Psoas muscle (tissue), 8 donors: ENCODE measurements around the gene FBXL7. TPM values are rescaled to one million over a fixed set of nuclear protein-coding genes. Genes with fewer than 3 reads are reported as not detected.

Source experiments
- ATAC-seq, 4 donors: fragments of 200-7000 bp; cut with Tn5 transposase; one replicate each; pipeline ENCODE4 v1.9.1; 2020; ENCODE audit warnings: moderate library complexity in 3 of 4, mild to moderate bottlenecking in 2 of 4
- DNase-seq, 2 donors: peaks; one replicate each; pipeline ENCODE4 v3.0.0-alpha.2; 2020
- H3K27ac ChIP-seq: fragments of 200-600 bp; one replicate; pipeline ENCODE4 v1.8.0; 2022
- H3K27me3 ChIP-seq, 3 donors: fragments of 200-600 bp in 1 of 3; one replicate each; pipeline versions ENCODE4 v1.6.1 to v1.8.0; 2013 to 2022; ENCODE audit warnings: low read length in 2 of 3, mild to moderate bottlenecking in 2 of 3, moderate library complexity in 1 of 3; ENCODE audit not compliant: insufficient read depth in 3 of 3
- H3K36me3 ChIP-seq, 2 donors: fragments of 200-600 bp in 1 of 2; one replicate each; pipeline versions ENCODE4 v1.6.1 to v1.8.0; 2013 to 2022; ENCODE audit warnings: low read depth in 1 of 2, mild to moderate bottlenecking in 1 of 2, moderate library complexity in 1 of 2; ENCODE audit not compliant: insufficient read depth in 1 of 2
- H3K4me1 ChIP-seq: fragments of 200-600 bp; one replicate; pipeline ENCODE4 v1.8.0; 2022
- H3K4me3 ChIP-seq: fragments of 200-600 bp; one replicate; pipeline ENCODE4 v1.8.0; 2022; ENCODE audit warnings: mild to moderate bottlenecking
- H3K9me3 ChIP-seq: fragments of 200-600 bp; one replicate; pipeline ENCODE4 v1.8.0; 2022
- CTCF ChIP-seq: fragments of 200-600 bp; IDR thresholded peaks from one replicate; pipeline ENCODE4 v1.8.0; 2022; ENCODE audit warnings: antibody characterized with exemption
- WGBS, 3 donors: extraction: QIAGEN DNeasy Blood & Tissue Kit; methylation state at CpG; one replicate each; pipeline versions ENCODE4 v1.1.6 to v1.1.7; 2013; 5-methylcytosine and 5-hydroxymethylcytosine counted together
- intact Hi-C, 2 donors: fragments of 100-400 bp; cut with DNase I; formaldehyde crosslinking; loops; one replicate each; pipeline versions ENCODE4 v1.11.0 to v1.14.2; 2022
- polyA plus RNA-seq, 3 donors: library from polyadenylated mRNA; stranded (reverse); fragments of 200-250 nt; gene quantifications; one replicate each; pipeline ENCODE4 v1.2.3, GENCODE V29; 2013
- total RNA-seq, 4 donors: library from RNA; stranded (reverse); fragmentation: NEBNext Ultra II Directional in 2 of 4; extraction: Animal tissue kit (Norgen Biotek cat#: 25700) in 2 of 4; gene quantifications; one replicate each; pipeline versions ENCODE4 v1.2.1 to v1.2.4, GENCODE V29; 2021 to 2023
- donor health status: healthy with polysubstance abuse.
- donor health status: DM: no; HTN: no; CAD: no; lungs with moderate emphysema.
- donor health status: Bipolar disorder and iron deficiency.
- donor health status: healthy.
- donor health status: DM: yes; HTN: yes; CAD: no.
- donor health status: DM: no; HTN: no; CAD: no.
- donor health status: DM: no; HTN: no; CAD: no.
- donor health status: DM: yes; HTN: yes; CAD: no.

The FBXL7 gene
- total and polyA plus RNA-seq, 7 donors, result 1.6 to 7.5 (median 2.6) TPM

GRCh38 chr5:15554542-15554941 lies 54.6 kb downstream of the FBXL7 start:
- intact Hi-C loops, result no loop called here
- Histone ChIP-seq H3K9me3 (no peaks in the 10 kb centered on the region), H3K36me3 (no peaks in the 10 kb centered on the region), H3K4me1 (no peaks in the 10 kb centered on the region), H3K27me3 (no peaks in the 10 kb centered on the region), H3K4me3 (no peak overlapping the region), H3K27ac (no peak overlapping the region)
- no peak for DNase-seq
- 76 to 91% (median 84%) methylated on average over 1 of the region's 1 CpG for WGBS, 3 donors
- no peak for TF ChIP-seq CTCF
- ATAC-seq, result no peak

GRCh38 chr5:15555176-15555575 lies 55.2 kb downstream of the FBXL7 start:
- Histone ChIP-seq H3K36me3 (no peaks in the 10 kb centered on the region), H3K27ac (no peak overlapping the region), H3K4me3 (no peak overlapping the region), H3K9me3 (no peaks in the 10 kb centered on the region), H3K4me1 (no peaks in the 10 kb centered on the region), H3K27me3 (no peaks in the 10 kb centered on the region)
- no peak for TF ChIP-seq CTCF
- ATAC-seq (no peak), DNase-seq (no peak)
- WGBS, 3 donors, result 44 to 57% (median 44%) methylated on average over 5 of the region's 5 CpGs
- intact Hi-C loops, result no loop called here

- Histone ChIP-seq H3K27ac (no peak overlapping the region), H3K9me3 (peaks cover 6% of the 10 kb centered on the region), H3K4me3 (no peak overlapping the region), H3K4me1 (no peaks in the 10 kb centered on the region), H3K27me3 (no peaks in the 10 kb centered on the region), H3K36me3 (no peaks in the 10 kb centered on the region)
- 57 to 70% (median 62%) methylated on average over 2 of the region's 2 CpGs for WGBS, 3 donors
- DNase-seq, result no peak
- no peak for ATAC-seq
- no peak for TF ChIP-seq CTCF
- intact Hi-C loops, result no loop called here
These were observed 58.3 kb downstream of the FBXL7 start for GRCh38 chr5:15558240-15558639.

DNA sequence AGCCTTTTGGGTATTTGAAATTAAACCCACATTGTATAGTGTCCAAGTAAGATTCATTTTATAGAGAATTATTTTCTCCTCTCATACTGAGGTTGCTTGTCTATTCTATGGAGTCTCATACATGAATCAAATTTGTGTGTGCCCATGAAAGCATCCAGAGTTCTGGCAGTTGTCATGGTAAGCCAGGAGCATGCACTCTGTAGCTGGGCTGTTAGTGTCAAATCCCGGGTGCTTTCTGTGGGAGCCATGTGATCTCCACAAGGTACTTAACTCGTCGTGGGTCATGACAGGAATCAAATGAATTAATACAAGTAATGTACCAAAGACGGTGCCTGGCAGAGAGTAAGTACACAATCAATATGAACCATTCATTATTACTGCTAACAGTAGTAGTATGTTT lies 58.7 kb downstream of the FBXL7 start:
- no peak for TF ChIP-seq CTCF
- intact Hi-C loops, result no loop called here
- 40 to 59% (median 42%) methylated on average over 4 of the region's 4 CpGs for WGBS, 3 donors
- Histone ChIP-seq H3K4me1 (no peaks in the 10 kb centered on the region), H3K36me3 (no peaks in the 10 kb centered on the region), H3K4me3 (no peak overlapping the region), H3K9me3 (peaks cover 6% of the 10 kb centered on the region), H3K27ac (no peak overlapping the region), H3K27me3 (no peaks in the 10 kb centered on the region)
- DNase-seq (no peak), ATAC-seq (no peak)

- no peak overlapping the region for H3K4me3 ChIP-seq
- H3K9me3 ChIP-seq, result peaks cover 6% of the 10 kb centered on the region
- ATAC-seq (no peak), DNase-seq (no peak)
- H3K27me3 ChIP-seq, result no peaks in the 10 kb centered on the region
- no peaks in the 10 kb centered on the region for H3K36me3 ChIP-seq
- H3K4me1 ChIP-seq, result no peaks in the 10 kb centered on the region
- WGBS, 3 donors, result 77 to 84% (median 84%) methylated on average over 3 of the region's 3 CpGs
- no peak for TF ChIP-seq CTCF
- intact Hi-C loops, result no loop called here
- no peak overlapping the region for H3K27ac ChIP-seq
These were observed 60.4 kb downstream of the FBXL7 start for GRCh38 chr5:15560421-15560820.
